Thoracic aorta (tissue), 2 donors: Measurements from ENCODE around the gene ITIH1. TPM values are rescaled to one million over a fixed set of nuclear protein-coding genes. Genes with fewer than 3 reads are reported as not detected.

Experiments
- ATAC-seq: fragments of 150-250 bp; one replicate; pipeline ENCODE4 v1.8.0; 2017; ENCODE audit warnings: low read depth; ENCODE audit not compliant: insufficient number of reproducible peaks, low FRiP score
- DNase-seq: peaks from one replicate; pipeline ENCODE4 v3.0.0-alpha.2; 2020; ENCODE audit warnings: low spot score
- H3K27ac ChIP-seq, 2 donors: fragments of 200-600 bp; sonication (generic); 1 replicate in 1 of 2; 2 replicates in 1 of 2; pipeline ENCODE4 v1.5.1; 2016; ENCODE audit warnings: mild to moderate bottlenecking in 2 of 2, moderate library complexity in 2 of 2
- H3K27me3 ChIP-seq: fragments of 200-600 bp; sonication (generic); replicated peaks from 2 replicates; pipeline ENCODE4 v1.6.0; 2016; ENCODE audit warnings: mild to moderate bottlenecking; ENCODE audit not compliant: insufficient read depth
- H3K36me3 ChIP-seq: fragments of 200-600 bp; sonication (generic); one replicate; pipeline ENCODE4 v1.5.1; 2016
- H3K4me1 ChIP-seq, 2 donors: fragments of 200-600 bp; sonication (generic); 1 replicate in 1 of 2; 2 replicates in 1 of 2; pipeline versions ENCODE4 v1.5.1 to v1.6.0; 2016; ENCODE audit warnings: low read depth in 2 of 2, mild to moderate bottlenecking in 1 of 2; ENCODE audit not compliant: control insufficient read depth in 1 of 2
- H3K4me3 ChIP-seq: fragments of 200-600 bp; sonication (generic); 2 replicates; pipeline ENCODE4 v1.5.1; 2016; ENCODE audit warnings: mild to moderate bottlenecking
- H3K9me3 ChIP-seq: fragments of 200-600 bp; sonication (generic); 2 replicates; pipeline ENCODE4 v1.5.1; 2016
- total RNA-seq, 2 donors: library from RNA; depleted of rRNA; stranded (reverse); fragments of >200 nt; gene quantifications; one replicate each; pipeline versions ENCODE4 v1.1.0 to v1.2.3, GENCODE V29; 2016
- TF ChIP-seq, protein P1 (sequence below): fragments of 200-600 bp; sonication (generic); IDR thresholded peaks from one replicate; pipeline ENCODE4 v1.5.1; 2019; ENCODE audit warnings: antibody characterized with exemption

Gene ITIH1
- total RNA-seq, 2 donors from 2014 or later = not detected

GRCh38 chr3:52817860-52818259, 40.5 kb downstream of the ITIH1 start:
- Histone ChIP-seq H3K27ac (no peak overlapping the region), H3K4me3 (no peak overlapping the region), H3K27me3 (no peaks in the 10 kb centered on the region), H3K4me1 (no peaks in the 10 kb centered on the region), H3K36me3 (peaks cover under 1% of the 10 kb centered on the region), H3K9me3 (no peaks in the 10 kb centered on the region)
- no peak for ATAC-seq
- DNase-seq = no peak
- TF ChIP-seq, protein P1, sequence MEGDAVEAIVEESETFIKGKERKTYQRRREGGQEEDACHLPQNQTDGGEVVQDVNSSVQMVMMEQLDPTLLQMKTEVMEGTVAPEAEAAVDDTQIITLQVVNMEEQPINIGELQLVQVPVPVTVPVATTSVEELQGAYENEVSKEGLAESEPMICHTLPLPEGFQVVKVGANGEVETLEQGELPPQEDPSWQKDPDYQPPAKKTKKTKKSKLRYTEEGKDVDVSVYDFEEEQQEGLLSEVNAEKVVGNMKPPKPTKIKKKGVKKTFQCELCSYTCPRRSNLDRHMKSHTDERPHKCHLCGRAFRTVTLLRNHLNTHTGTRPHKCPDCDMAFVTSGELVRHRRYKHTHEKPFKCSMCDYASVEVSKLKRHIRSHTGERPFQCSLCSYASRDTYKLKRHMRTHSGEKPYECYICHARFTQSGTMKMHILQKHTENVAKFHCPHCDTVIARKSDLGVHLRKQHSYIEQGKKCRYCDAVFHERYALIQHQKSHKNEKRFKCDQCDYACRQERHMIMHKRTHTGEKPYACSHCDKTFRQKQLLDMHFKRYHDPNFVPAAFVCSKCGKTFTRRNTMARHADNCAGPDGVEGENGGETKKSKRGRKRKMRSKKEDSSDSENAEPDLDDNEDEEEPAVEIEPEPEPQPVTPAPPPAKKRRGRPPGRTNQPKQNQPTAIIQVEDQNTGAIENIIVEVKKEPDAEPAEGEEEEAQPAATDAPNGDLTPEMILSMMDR = no peak

- Histone ChIP-seq H3K4me1 (no peaks in the 10 kb centered on the region), H3K9me3 (no peaks in the 10 kb centered on the region), H3K27me3 (no peaks in the 10 kb centered on the region), H3K27ac (no peak overlapping the region), H3K36me3 (peaks cover 7% of the 10 kb centered on the region), H3K4me3 (no peak overlapping the region)
- TF ChIP-seq, protein P1 = no peak
- ATAC-seq = no peak
- DNase-seq = no peak
These were observed 42.5 kb downstream of the ITIH1 start for GRCh38 chr3:52819936-52820335.

DNA sequence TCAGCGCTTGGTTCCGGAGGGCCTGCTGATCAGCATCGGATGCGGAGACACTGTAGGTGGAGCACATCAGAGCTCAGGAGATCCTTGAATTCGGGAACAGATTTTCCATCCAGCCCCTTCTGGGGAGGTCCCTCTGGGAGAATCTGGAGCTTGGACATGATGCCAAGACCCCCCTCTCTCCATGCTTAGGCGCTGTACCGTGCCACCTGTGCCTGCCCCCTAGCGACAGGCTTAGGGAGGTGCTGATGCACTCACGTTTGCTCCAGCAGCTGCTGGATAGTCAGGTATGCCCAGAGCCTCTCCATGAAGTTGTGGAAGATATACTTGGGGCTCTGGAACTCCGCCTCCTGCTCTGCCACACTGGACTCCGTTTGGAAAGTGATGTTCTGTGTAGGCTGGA, 43.3 kb downstream of the ITIH1 start:
- Histone ChIP-seq H3K27me3 (no peaks in the 10 kb centered on the region), H3K9me3 (no peaks in the 10 kb centered on the region), H3K27ac (no peak overlapping the region), H3K4me1 (no peaks in the 10 kb centered on the region), H3K36me3 (peaks cover 8% of the 10 kb centered on the region), H3K4me3 (no peak overlapping the region)
- TF ChIP-seq, protein P1 = peak; percentile 27
- ATAC-seq (no peak), DNase-seq (no peak)

DNA sequence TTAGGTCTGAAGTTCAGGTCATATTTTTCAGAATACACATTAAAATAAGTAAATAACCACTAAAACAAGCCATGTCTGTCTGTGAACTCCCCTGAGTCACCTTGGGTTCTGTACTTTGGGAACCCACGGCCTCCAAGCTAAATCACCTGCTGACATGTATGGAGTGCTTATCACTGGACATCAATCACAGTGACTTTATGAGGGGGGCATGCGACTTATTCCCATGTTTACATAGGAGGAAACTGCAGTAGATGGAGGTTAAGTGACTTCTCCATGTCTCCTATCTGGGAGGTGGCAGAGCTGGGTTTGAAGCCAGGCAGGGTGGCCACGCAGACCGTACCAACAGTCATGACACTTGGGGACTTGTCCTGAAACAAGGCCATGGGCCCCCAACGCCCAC, 45.0 kb downstream of the ITIH1 start:
- Histone ChIP-seq H3K36me3 (peaks cover 12% of the 10 kb centered on the region), H3K27ac (no peak overlapping the region), H3K4me3 (no peak overlapping the region), H3K4me1 (no peaks in the 10 kb centered on the region), H3K9me3 (no peaks in the 10 kb centered on the region), H3K27me3 (no peaks in the 10 kb centered on the region)
- ATAC-seq (no peak), DNase-seq (no peak)
- TF ChIP-seq, protein P1 = no peak

DNA sequence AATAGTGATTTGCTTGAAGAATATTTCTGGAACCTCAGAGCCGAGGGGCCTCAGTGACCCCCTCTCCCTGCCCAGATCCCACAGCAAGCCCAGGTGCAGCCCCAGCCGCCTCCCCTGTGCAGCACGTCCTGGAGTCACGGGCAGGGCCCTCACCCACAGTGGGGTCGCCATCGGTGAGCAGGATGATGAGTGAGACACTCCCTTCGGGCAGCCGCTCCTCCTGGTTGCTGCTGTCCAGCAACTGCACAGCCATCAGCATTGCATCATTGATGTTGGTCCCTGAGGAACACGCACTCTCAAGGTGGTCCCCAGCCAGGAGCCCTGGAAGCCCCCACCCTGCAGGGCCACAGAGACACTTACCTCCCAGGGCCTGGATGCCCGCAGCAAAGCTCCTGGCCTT, 46.6 kb downstream of the ITIH1 start:
- ATAC-seq = no peak
- Histone ChIP-seq H3K36me3 (peaks cover 12% of the 10 kb centered on the region), H3K27me3 (no peaks in the 10 kb centered on the region), H3K4me3 (no peak overlapping the region), H3K27ac (no peak overlapping the region), H3K9me3 (no peaks in the 10 kb centered on the region), H3K4me1 (peaks cover 0 to under 1% of the 10 kb centered on the region in 2 donors)
- no peak for DNase-seq
- TF ChIP-seq, protein P1 = no peak
